Daoy (cell line): ENCODE measurements around the gene PTGFRN. TPM values are rescaled to one million over a fixed set of nuclear protein-coding genes. Genes with fewer than 3 reads are reported as not detected.
A peak's percentile ranks its signal among the peaks of the same experiment; 100 is the strongest.

ENCODE experiments used
- DNase-seq: peaks from one replicate; pipeline ENCODE4 v3.0.0-alpha.2; 2015; ENCODE audit warnings: low read depth
- total RNA-seq: library from RNA; depleted of rRNA; stranded (reverse); fragments of >200 nt; shearing (Covaris generic); gene quantifications from 2 replicates; pipeline ENCODE4 v1.2.3, GENCODE V29; 2014

PTGFRN gene
- total RNA-seq, 1 experiment from 2014 or later = 219 TPM

DNA sequence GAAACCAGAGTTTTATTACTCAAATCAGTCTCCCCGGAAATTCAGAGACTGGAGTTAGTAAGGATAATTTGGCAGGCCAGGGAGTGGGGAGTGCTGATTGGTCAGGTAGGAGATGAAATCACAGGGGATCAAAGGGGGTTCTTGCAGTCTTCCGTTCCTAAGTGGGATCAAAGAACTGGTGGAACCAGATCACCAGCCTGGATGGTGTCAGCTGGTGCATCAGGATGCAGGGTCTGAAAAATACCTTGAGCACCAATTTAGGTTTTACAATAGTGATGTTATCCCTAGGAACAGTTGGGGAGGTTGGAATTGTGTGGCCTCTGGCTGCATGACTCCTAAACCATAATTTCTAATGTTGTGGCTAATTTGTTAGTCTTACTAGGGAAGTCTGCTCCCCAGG lies 90.4 kb downstream of the PTGFRN start:
- no peak for DNase-seq

DNA sequence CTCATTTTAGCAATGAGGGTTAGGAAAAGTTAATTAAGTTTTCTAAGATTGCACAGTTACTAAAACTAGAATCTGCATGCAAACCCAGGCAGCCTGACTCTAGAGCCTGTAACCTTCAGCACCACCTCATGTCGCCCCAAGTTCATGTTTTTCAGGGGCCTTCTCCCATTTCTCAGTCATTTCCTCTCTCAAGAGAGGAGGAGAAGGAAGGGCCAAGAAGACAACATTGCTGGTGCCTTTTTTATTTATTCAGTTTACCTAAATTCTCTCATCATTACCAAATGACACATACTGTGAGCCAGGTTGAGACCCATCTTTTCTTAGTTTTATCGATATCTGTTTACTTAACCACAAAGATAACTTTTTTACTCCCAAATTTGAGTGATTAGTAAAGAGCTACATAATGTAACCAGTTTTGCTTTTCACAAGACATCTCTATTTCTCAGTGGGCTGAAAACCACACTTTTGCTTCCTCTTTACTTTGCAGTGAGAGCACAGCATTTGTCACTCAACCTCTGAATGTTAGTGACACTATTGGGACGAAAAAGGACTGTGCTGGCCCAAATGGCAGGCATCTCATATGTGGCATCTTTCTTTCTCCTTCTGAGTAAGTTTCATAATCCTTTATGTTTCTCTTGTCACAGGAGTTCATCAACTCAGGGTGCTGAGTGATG lies 91.7 kb downstream of the PTGFRN start, which contains the start of gene CD101:
Gene CD101, plus strand, starts transcription at position 507 of the 674 bp plus-strand sequence. Its CDS starts 58 bp downstream, at position 565.
- no peak for DNase-seq

DNA sequence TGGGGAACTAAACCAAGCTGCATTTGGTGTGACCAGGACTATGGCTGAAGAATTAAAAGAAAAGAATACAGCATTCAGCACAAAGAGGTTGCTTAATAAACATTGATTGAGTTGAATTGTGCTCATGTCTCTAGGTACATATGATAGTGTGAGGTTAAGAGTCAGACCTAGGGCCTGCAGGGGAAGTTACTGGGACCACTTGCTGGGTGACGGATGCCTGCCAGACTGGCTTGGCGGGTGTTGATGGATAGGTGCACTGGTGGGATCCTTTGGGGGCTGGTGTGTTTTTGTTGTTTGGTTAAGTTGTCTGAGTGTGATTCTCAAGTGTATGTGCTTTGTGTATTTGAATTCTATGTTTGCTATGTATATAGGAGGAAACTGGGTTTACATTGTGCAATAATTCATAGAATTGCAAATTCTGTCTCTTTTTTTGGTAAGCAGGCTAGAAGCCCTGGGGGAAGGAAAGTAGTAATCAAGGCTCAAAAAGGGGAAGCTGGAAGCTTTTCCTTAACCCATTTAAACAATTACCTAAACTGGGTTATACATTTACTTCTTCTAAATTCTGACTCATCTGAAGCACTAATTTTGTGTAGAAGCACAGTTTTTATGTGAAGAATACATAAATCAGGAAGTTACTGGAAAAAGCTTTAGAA lies 93.6 kb downstream of the PTGFRN start:
- no peak for DNase-seq

DNA sequence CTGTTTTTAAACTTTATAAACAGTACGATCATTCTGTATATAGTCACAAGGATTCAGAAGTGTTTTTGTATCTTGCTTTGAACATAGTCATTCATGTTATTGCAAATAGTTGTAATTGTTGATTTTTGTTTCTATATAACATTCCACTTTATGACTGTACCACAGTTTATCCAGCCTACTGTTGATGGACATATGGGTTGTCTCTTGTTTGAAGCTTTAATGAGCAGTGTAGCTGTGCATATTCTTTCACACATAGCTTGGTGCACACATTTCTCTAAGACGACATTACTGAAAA lies 98.0 kb downstream of the PTGFRN start:
- DNase-seq = no peak

DNA sequence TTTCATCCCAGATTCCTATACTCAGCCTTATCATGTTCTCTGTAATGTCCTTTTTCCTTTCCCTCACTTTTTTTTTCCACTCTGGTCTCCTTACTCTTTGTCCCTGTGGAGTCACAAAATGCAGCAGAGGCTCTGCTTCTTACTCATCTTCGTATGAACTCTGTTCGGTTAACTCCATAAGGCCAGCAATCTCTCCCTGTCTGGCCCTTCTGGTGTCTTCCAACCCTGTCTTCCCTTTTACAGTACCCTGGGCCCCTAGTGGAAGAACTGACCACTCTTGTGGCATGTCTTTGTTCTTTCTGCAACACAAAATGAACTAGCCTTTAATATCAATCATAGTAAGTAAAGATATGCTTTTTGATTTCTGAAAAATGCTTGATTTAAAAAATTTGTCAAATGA lies 98.9 kb downstream of the PTGFRN start:
- DNase-seq = no peak

DNA sequence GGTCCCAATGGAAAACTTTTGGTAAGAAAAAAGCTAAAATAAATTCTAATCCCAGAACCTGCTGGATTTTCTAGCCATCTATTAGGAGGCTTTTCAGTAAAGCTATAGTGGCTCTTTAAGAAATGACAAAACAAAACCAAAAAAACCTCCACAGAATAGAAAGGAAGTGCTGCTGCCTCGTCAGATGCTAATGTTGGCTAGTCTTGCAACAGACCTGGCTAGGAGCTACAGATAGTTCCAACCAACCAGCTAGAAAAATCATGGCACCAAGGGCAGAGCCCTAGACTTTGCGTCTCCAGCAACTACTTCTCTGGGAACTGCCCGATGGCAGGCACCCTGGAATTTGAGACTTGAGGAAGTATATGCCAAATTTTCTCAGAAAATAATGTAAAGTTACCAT lies 99.4 kb downstream of the PTGFRN start:
- peak; percentile 33 for DNase-seq

DNA sequence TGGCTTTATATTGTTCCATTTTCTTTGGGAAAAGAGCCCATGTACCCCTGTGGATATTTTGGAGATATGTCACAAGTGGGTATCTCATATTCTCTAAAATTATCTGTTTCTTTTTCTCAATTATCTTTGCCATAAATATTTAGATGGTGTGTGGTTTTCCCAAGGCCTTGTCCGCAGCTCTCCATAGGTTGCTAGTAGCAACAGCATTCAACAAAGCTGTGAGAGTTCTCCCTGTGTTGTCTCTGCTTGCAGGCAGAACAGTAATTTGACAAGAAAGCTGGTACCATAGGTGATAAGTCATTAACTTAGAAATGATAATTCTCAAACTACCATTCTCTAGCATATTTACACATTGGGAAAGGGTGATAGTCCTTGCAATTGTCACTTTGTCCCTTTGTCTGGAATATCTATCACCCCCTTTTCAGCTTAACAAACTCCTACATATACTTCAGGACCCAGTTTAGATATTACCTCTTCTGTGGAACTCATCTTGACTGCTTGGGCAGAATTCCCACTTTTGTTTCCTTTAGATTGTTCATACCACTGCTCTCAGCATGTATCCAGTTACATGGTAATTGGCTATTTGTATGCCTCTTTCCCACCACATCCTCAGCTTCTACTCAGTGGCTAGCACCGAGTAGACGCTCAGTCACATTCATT lies 100.7 kb downstream of the PTGFRN start:
- DNase-seq = peak; percentile 69

DNA sequence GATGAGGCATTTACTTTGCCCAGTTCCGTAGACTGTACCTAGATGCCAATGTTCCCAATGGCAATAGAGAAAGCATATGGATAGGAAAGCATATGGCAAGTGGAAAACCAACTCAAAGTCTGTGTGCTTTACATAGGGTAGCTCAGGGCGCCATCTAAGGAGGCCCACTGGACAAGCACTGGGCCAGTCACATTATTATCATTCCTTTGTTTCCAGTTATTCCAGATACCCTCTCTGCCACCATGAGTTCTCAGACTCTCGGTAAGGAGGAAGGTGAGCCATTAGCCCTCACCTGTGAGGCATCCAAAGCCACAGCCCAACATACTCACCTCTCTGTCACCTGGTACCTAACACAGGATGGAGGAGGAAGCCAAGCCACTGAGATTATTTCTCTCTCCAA lies 101.6 kb downstream of the PTGFRN start:
- DNase-seq = no peak

DNA sequence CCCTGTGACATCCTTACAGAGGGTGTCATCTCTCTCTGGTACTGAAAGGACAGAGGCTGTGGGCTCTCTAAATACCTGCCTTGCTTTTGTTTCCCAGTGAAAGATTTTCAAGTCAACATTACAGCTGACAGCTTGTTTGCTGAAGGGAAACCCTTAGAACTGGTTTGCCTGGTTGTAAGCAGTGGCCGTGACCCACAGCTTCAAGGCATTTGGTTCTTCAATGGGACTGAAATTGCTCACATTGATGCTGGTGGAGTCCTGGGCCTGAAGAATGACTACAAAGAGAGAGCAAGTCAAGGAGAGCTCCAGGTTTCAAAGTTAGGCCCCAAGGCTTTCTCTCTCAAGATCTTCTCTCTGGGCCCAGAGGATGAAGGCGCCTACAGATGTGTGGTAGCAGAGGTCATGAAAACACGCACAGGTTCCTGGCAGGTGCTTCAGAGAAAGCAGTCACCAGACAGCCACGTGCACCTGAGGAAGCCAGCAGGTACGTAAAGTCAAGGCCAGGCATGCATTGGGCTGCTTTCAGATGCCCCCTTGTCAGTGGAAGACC lies 103.7 kb downstream of the PTGFRN start:
- DNase-seq = no peak

DNA sequence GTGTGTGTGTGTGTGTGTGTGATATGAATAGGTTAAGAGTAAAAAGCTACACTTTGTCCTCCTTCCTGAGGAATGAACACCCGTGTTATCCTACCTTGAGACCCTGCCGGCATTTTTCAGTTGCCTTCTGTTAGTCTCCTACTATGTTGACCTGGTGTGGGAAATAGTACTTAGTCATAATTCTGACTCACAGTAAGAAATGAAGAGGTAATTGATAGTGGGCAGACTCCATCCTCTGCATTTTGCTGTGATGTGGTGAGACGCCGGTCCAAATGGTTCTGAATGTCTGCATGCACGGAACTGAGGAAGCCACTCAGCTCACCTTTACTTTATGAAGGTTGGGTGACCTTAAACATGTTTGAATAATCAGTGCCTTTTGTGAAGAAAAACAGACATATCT lies 104.5 kb downstream of the PTGFRN start:
- peak; percentile 70 for DNase-seq

DNA sequence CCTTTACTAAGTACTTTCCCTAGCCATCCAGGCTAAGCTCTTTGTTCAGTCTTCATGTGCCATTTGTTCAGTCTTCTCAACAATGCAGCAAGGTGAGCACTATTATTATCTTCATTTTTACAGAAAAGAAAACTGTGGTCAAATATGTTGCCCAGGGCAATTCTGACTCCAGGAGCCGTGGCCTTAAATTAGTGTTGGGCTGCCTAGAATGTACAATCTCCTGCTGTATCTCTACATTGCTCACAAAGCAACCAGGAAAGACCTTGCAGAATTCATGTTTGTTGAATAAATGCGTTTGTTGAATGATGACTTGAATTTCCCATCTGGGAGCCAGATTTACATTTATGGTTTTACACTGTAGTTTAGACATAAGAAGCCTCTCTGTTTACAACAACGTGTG lies 106.0 kb downstream of the PTGFRN start:
- no peak for DNase-seq

DNA sequence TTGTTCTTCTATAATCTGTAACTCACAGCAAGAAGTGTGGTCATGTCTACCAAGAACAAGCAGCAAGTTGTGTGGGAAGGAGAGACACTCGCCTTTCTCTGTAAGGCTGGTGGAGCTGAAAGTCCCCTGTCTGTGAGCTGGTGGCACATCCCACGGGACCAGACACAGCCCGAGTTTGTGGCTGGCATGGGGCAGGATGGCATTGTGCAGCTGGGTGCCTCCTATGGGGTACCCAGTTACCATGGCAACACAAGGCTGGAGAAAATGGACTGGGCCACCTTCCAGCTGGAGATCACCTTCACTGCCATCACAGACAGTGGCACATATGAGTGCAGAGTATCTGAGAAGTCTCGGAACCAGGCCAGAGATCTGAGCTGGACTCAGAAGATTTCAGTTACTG lies 107.3 kb downstream of the PTGFRN start:
- no peak for DNase-seq

DNA sequence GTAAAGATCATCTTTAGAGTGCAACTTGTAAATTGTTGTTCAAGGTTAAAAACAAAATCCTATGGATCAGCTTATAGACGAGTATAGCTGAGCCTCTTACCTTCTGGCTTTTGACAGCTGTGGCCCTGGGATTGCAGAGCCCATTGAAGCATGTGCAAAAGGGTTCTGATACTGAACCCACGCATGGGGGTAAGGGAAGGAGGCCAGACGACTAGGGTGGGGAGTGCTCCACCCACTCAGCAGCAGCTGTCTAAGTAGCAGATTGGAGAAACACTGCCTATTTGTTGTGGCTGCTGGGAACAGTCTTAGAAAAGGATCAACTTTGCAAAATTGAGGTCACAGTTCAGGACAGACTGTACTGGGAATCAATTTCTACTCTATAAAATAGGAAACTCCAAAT lies 107.9 kb downstream of the PTGFRN start:
- DNase-seq = no peak

DNA sequence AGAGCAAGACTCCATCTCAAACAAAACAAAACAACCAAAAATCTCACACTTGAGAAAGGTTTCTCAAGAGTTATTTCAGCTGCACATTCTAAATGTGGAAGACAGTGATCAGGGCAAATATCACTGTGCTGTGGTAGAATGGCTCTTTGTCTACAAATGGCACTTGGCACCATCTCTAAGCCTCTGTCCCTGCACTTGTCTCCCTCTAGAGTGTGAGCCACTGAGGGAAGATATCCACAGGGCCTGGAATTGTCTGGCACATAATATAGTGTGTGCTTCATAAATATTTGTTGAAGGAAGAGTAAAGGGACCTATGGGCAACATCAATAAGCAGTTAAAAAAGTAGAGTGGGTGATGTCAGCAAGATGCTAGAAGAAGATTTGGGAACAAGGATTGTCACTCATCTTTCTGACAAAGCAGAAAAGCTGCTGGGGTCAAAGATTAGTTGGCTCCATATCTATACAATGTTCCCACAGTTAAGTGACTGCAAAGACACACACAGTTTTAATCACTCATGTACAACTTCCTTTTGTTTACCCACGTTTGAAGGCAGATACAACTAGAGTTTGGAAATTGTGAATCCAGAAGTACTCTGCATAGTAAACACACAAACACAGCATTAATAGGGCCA lies 110.9 kb downstream of the PTGFRN start:
- no peak for DNase-seq

DNA sequence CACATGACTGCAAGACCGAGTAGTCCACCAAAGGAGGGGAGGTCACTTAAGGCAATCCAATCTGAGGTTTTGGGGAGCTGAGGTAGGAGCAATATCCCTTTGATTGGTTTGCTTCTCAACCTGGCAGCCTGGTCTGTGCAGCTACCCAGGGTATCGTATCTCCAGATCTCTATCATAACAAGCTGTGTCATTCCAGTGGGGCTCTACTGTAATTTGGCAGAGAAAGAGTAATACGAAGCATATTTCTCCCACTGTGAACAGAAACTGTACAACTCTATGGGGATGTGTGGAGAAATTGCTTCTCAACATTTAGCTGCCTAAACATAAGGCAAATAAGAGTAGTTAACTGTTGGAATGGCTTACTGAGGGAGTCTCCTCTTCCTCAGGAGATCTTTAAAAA lies 112.4 kb downstream of the PTGFRN start:
- DNase-seq = no peak

DNA sequence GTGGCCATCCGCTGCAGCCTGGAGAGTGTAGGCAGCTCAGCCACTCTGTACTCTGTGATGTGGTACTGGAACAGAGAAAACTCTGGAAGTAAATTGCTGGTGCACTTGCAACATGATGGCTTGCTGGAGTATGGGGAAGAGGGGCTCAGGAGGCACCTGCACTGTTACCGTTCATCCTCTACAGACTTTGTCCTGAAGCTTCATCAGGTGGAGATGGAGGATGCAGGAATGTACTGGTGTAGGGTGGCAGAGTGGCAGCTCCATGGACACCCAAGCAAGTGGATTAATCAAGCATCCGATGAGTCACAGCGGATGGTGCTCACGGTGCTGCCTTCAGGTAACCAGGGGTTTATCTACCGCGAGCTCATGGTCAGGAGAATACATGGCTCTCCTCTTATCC lies 115.9 kb downstream of the PTGFRN start:
- DNase-seq = no peak

DNA sequence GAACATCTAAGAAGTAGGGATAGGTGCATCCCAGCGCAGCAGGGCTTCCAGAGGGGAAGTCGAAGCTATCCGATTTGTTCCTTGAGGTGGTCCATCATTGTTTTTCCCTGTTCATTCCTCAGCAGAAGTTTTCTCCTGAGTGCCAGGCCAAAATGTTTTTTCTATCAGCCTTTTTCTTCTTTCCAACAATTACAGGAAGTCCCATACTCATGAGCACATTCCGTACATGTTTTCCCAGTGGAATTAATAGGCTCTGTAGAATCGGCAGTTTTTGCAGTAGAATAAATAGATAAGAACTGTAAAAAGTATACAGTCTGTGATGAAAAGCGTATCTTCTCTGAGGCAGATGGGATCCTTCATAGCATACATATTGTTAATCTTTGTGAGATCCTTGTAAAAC lies 116.6 kb downstream of the PTGFRN start:
- DNase-seq = no peak

DNA sequence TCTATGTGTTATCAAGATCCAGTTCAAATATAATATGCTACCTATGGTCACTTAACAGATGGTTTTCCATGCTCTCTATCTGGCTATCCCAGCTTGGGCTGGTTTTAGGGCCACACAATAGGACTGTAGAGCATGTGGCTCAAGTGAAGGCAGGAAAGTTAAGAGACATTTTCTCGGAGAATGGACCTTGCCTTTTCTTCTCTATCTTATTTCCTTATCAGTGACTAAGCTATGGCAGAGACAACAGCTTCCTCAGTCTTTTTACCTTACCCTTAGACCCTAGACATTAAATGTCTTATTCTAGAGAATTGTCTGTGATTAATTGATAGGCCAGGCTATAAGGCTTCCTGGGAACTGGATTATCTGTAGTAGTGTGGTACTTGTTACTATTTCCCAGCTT lies 120.0 kb downstream of the PTGFRN start:
- DNase-seq = no peak

DNA sequence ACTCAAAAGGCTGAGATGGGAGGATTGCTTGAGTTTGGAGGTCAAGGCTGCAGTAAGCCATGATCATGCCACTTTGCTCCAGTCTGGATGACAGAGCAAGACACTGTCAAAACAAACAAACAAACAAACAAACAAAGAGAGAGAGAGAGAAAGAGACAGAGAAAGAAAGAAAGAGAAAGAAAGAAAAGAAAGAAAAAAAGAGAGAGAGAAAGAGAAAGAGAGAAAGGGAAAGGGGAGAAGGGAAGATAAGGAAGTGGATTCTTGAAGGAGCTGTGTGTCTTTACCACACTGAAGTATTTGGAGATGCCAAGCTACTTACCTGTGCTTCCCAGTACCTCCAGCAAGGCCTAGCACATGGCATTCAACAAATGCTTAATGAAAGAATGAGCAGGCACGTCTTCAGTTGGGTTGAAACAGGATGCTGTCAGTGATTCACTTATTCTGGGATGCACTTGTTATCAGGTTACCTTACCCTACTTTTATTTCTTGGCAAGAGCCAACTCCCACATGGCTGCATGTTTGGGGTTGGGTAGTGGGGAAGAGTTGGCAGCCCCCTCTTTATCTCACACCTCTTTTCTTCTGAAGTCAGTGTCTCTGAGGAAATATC lies 120.7 kb downstream of the PTGFRN start:
- no peak for DNase-seq

DNA sequence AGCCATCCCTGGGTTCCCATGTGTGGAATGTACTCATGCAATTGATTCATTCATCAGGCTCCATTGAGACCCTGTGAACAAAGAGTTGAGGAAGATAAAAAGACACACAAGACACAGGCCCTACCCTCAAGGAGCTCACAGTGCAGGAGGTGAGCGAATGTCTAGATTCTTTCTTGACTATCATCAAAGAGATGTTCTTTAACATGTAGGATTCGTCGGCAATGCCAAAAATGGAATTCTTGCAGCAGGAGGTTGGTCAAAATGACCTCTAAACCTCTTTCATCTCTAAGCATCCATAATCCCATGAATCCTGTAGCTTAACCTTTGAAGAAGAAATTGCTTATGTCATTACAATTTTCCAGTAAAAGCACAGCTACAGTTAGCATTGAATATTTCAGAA lies 122.5 kb downstream of the PTGFRN start:
- DNase-seq = no peak

DNA sequence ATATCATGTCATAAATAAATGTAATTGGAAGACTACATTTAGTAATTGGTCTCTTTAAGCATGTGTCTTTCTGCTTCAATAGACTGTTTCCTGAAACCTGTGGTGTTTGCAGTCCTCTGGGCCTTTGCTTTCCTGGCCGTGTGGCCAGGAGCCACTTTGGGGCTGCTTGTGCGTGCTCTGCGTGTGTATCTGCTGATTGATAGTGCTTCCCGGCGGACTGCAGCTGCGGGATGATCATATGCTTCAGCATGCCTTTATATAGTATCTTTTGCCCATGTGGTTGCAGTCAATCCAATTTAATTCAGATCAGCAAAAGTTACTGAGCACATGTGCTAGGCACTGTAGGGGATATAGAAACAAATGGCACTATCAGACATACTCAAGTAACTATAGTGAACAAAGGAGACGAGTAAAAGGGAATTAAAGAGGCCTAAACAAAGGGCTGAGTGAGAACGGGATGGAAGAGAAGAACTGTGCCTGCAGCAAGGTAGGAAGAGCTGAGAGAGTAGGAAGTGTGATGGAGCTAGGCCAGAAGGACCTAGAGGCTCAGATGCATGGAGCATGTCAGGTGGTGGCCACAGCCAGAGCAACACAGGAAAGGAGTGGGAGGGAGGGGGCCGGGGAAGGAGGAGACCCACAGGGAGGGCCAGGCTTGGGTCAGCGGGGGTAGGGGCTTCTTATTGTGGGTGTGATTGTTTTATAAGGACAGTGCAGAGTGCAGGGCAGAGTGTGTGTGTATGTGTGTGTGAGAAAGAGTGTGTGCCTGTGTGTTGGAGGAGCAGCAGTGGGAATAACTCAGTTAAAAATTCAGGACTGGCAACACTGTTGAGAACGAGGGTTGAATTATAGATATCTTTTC lies 123.2 kb downstream of the PTGFRN start:
- no peak for DNase-seq
